ENCODE results near the gene RPP30.

RPP30 gene

GRCh38 chr10:90871766-90872647 lies at the start of gene RPP30:
RPP30 (plus strand) TSS chr10:90871974; CDS start chr10:90871987, 13 bp downstream.
- peak; percentile 86 for DNase-seq (ENCODE audit: low spot score)

- DNase-seq (ENCODE audit: low spot score) = no peak
These were observed 49.3 kb upstream of the RPP30 start for GRCh38 chr10:90822508-90822907.

GRCh38 chr10:90832111-90832510 lies 39.7 kb upstream of the RPP30 start:
- DNase-seq (ENCODE audit: low spot score) = no peak

- no peak for DNase-seq (ENCODE audit: low spot score)
These were observed 37.4 kb upstream of the RPP30 start for GRCh38 chr10:90834326-90834725.

- no peak for DNase-seq (ENCODE audit: low spot score)
These were observed 34.3 kb upstream of the RPP30 start for GRCh38 chr10:90837486-90837885.

GRCh38 chr10:90842725-90843124 lies 29.0 kb upstream of the RPP30 start:
- no peak for DNase-seq (ENCODE audit: low spot score)

GRCh38 chr10:90845726-90846125 lies 26.0 kb upstream of the RPP30 start:
- no peak for DNase-seq (ENCODE audit: low spot score)

GRCh38 chr10:90846746-90847145 lies 25.0 kb upstream of the RPP30 start:
- DNase-seq (ENCODE audit: low spot score) = no peak

GRCh38 chr10:90847436-90847835 lies 24.3 kb upstream of the RPP30 start:
- DNase-seq (ENCODE audit: low spot score) = no peak

GRCh38 chr10:90849956-90850749 lies 21.6 kb upstream of the RPP30 start:
- DNase-seq (ENCODE audit: low spot score) = no peak

GRCh38 chr10:90855126-90855525 lies 16.6 kb upstream of the RPP30 start:
- no peak for DNase-seq (ENCODE audit: low spot score)

GRCh38 chr10:90856261-90856660 lies 15.5 kb upstream of the RPP30 start:
- no peak for DNase-seq (ENCODE audit: low spot score)

- no peak for DNase-seq (ENCODE audit: low spot score)
These were observed 14.7 kb upstream of the RPP30 start for GRCh38 chr10:90856964-90857634.

GRCh38 chr10:90857635-90858460 lies 13.9 kb upstream of the RPP30 start, which contains the start of gene HTR7:
HTR7 (minus strand) TSS chr10:90858039; CDS start chr10:90857671, 368 bp downstream.
- no peak for DNase-seq (ENCODE audit: low spot score)

- DNase-seq (ENCODE audit: low spot score) = no peak
These were observed 13.3 kb upstream of the RPP30 start for GRCh38 chr10:90858461-90858968.

GRCh38 chr10:90859321-90859751 lies 12.4 kb upstream of the RPP30 start:
- DNase-seq (ENCODE audit: low spot score) = no peak

GRCh38 chr10:90860790-90861189 lies 11.0 kb upstream of the RPP30 start:
- DNase-seq (ENCODE audit: low spot score) = no peak

GRCh38 chr10:90862908-90863514 lies 8.8 kb upstream of the RPP30 start:
- DNase-seq (ENCODE audit: low spot score) = no peak

- DNase-seq (ENCODE audit: low spot score) = no peak
These were observed 6.4 kb upstream of the RPP30 start for GRCh38 chr10:90865401-90865800.

GRCh38 chr10:90866050-90866598 lies 5.7 kb upstream of the RPP30 start:
- no peak for DNase-seq (ENCODE audit: low spot score)

Data from cerebellar cortex (tissue), 1 donor.